Measurements from ENCODE around the gene CD22. TPM values are rescaled to one million over a fixed set of nuclear protein-coding genes. Genes with fewer than 3 reads are reported as not detected.

Gene CD22
- total and polyA plus RNA-seq, 10 of the 15 experiments (the other 5 are each of a cell fraction or from before 2014, with no cell fraction given) = 23.0 to 344 (median 181) TPM

DNA sequence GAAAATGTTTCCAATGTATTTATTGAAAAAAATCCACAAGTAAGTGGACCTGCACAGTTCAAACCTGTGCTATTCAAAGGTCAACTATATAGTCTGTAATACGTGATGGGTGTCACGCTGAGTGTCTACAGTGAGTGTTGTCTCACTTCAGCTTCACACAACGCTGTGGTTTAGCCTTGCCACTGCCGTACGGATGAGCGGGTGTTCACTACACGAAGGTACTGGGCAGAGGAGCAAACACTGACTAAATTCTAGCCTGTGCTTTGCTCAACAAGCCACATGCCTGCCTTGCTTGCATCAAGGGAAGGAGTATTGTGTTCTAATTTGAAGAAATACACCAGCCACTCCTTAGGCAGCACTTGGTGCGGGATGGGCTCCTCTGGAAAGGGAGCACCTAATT is 25.9 kb downstream of the CD22 start (continued):
- no peak for TF ChIP-seq MEF2A (IDR thresholded peaks at IDR 0.05; ENCODE audit: insufficient read depth, low read depth, low read length)
- no peak for TF ChIP-seq CUX1 (IDR thresholded peaks at IDR 0.05; ENCODE audit: insufficient replicate concordance, low read depth, low read length)
- no peak for TF ChIP-seq BCLAF1 (IDR thresholded peaks at IDR 0.05)
- peak; percentile 44; the same call in 1 of the 3 replicates for TF ChIP-seq POU2F2 (IDR thresholded peaks at IDR 0.05; ENCODE audit: borderline replicate concordance, low read depth, low read length)
- TF ChIP-seq RELB (IDR thresholded peaks at IDR 0.05; ENCODE audit: low read depth) = no peak
- no peak for TF ChIP-seq ESRRA (IDR thresholded peaks at IDR 0.05; ENCODE audit: low read length)
- TF ChIP-seq BHLHE40 (IDR thresholded peaks at IDR 0.05; ENCODE audit: borderline replicate concordance in 1 of 2, low read depth in 2 of 2, low read length in 1 of 2) = peak; percentile 57 to 69; a peak in 3 of 4 replicates
- no peak for TF ChIP-seq HCFC1 (IDR thresholded peaks at IDR 0.05; ENCODE audit: low read length)
